ENCODE results near the gene FGFRL1. TPM values are rescaled to one million over a fixed set of nuclear protein-coding genes. Genes with fewer than 3 reads are reported as not detected.

Gene FGFRL1
- total and polyA plus RNA-seq, 8 donors, result 15.4 to 42.8 (median 31.1) TPM

- peak in 5 of 6 donors; percentile 22 to 80 (median 52) for DNase-seq
- Histone ChIP-seq H3K27me3 (no peaks in the 10 kb centered on the region), H3K36me3 (no peaks in the 10 kb centered on the region), H3K9me3 (no peaks in the 10 kb centered on the region), H3K4me3 (no peak overlapping the region), H3K27ac (peak overlapping the region; percentile 82 to 95 (median 92)), H3K4me1 (peaks cover 19 to 27% (median 19%) of the 10 kb centered on the region in 3 donors)
- intact Hi-C loops (cut with DNase I), result no loop called here
- 91% methylated on average over 47 to 50 of the region's 50 CpGs for WGBS, 2 donors
- FAIRE-seq, result no peak
- peak in 1 of 4 donors; percentile 0 for ATAC-seq
- no peak for TF ChIP-seq CTCF (IDR thresholded peaks at IDR 0.05)
Measured at GRCh38 chr4:991451-992296, 19.8 kb upstream of the FGFRL1 start.

- Histone ChIP-seq H3K4me3 (peak overlapping the region in 3 of 4 donors; percentile 5 to 33 (median 32)), H3K4me1 (peaks cover 19 to 27% (median 20%) of the 10 kb centered on the region in 3 donors), H3K36me3 (no peaks in the 10 kb centered on the region), H3K27ac (peak overlapping the region; percentile 82 to 95 (median 92)), H3K27me3 (no peaks in the 10 kb centered on the region), H3K9me3 (no peaks in the 10 kb centered on the region)
- intact Hi-C loops (cut with DNase I), result no loop called here
- WGBS, 2 donors, result 23% methylated on average over 25 of the region's 25 CpGs
- no peak for FAIRE-seq
- peak; percentile 84 to 93 (median 90) for DNase-seq
- no peak for TF ChIP-seq CTCF (IDR thresholded peaks at IDR 0.05)
- ATAC-seq, result peak; percentile 81 to 90 (median 87)
Measured at GRCh38 chr4:992297-993110, 18.9 kb upstream of the FGFRL1 start.

GRCh38 chr4:993111-994029 lies 18.1 kb upstream of the FGFRL1 start, which contains the start of gene SLC26A1:
TSS of gene SLC26A1 (minus strand) at chr4:993404. CDS start at chr4:991703, 1,701 bp downstream.
- no peaks in the 10 kb centered on the region for H3K27me3 ChIP-seq
- peak; percentile 56 to 87 (median 64) for DNase-seq
- H3K4me1 ChIP-seq, result peaks cover 19 to 25% (median 20%) of the 10 kb centered on the region in 3 donors
- no peaks in the 10 kb centered on the region for H3K36me3 ChIP-seq
- no peaks in the 10 kb centered on the region for H3K9me3 ChIP-seq
- peak within 1 kb of the TSS; percentile 82 to 95 (median 92) for H3K27ac ChIP-seq
- FAIRE-seq, result no peak
- intact Hi-C loops (cut with DNase I), result no loop called here
- no peak for TF ChIP-seq CTCF (IDR thresholded peaks at IDR 0.05)
- peak within 1 kb of the TSS in 3 of 4 donors; percentile 5 to 33 (median 32) for H3K4me3 ChIP-seq
- 41 to 42% methylated on average over 32 to 37 of the region's 37 CpGs for WGBS, 2 donors
- peak; percentile 73 to 78 (median 74) for ATAC-seq

- ATAC-seq (no peak), FAIRE-seq (no peak), DNase-seq (peak in 4 of 6 donors; percentile 5 to 58 (median 37))
- no peaks in the 10 kb centered on the region for H3K27me3 ChIP-seq
- no peak for TF ChIP-seq CTCF (IDR thresholded peaks at IDR 0.05)
- H3K36me3 ChIP-seq, result no peaks in the 10 kb centered on the region
- H3K4me3 ChIP-seq, result no peak overlapping the region
- 93 to 95% methylated on average over 23 of the region's 23 CpGs for WGBS, 2 donors
- H3K4me1 ChIP-seq, result peaks cover 19 to 25% (median 20%) of the 10 kb centered on the region in 3 donors
- no peak overlapping the region for H3K27ac ChIP-seq
- H3K9me3 ChIP-seq, result no peaks in the 10 kb centered on the region
- intact Hi-C loops (cut with DNase I), result no loop called here
Measured at GRCh38 chr4:995311-996026, 16.0 kb upstream of the FGFRL1 start.
